Skeletal muscle tissue (tissue), 4 donors: ENCODE data around the gene PXT1. TPM values are rescaled to one million over a fixed set of nuclear protein-coding genes. Genes with fewer than 3 reads are reported as not detected.
"Not testable (repeated sequence)": the region's sequence is repeated elsewhere in the genome, so short reads cannot be mapped to it uniquely, and the experiment has no call there.

ENCODE experiments used
- H3K27ac ChIP-seq: one replicate; pipeline ENCODE4 v1.7.0; 2013; ENCODE audit warnings: mild to moderate bottlenecking, low read depth, low read length, inconsistent platforms
- H3K27me3 ChIP-seq, 3 donors: one replicate each; pipeline ENCODE4 v1.7.0; 2013; ENCODE audit warnings: low read length in 3 of 3; ENCODE audit not compliant: control insufficient read depth in 3 of 3, insufficient read depth in 3 of 3
- H3K36me3 ChIP-seq, 3 donors: one replicate each; pipeline ENCODE4 v1.7.0; 2013; ENCODE audit warnings: low read length in 3 of 3; ENCODE audit not compliant: control insufficient read depth in 3 of 3, insufficient read depth in 3 of 3
- H3K4me1 ChIP-seq, 3 donors: one replicate each; pipeline ENCODE4 v1.7.0; 2013; ENCODE audit warnings: low read length in 3 of 3, mild to moderate bottlenecking in 3 of 3; ENCODE audit not compliant: control insufficient read depth in 3 of 3, insufficient read depth in 3 of 3
- H3K4me3 ChIP-seq, 3 donors: one replicate each; pipeline ENCODE4 v1.7.0; 2013; ENCODE audit warnings: low read length in 3 of 3
- H3K9ac ChIP-seq, 3 donors: one replicate each; pipeline ENCODE4 v1.7.0; 2013; ENCODE audit warnings: low read length in 3 of 3, mild to moderate bottlenecking in 3 of 3, moderate library complexity in 2 of 3, low read depth in 1 of 3
- H3K9me3 ChIP-seq, 3 donors: one replicate each; pipeline ENCODE4 v1.7.0; 2013; ENCODE audit warnings: low read length in 3 of 3; ENCODE audit not compliant: control insufficient read depth in 3 of 3
- total RNA-seq: library from RNA; depleted of rRNA; stranded (reverse); fragments of >200 nt; gene quantifications from one replicate; pipeline ENCODE4 v1.2.3, GENCODE V29; 2014
- donor health status: Osteomylitis.

PXT1 gene
- total RNA-seq, 1 donor from 2014 or later, result not detected

DNA sequence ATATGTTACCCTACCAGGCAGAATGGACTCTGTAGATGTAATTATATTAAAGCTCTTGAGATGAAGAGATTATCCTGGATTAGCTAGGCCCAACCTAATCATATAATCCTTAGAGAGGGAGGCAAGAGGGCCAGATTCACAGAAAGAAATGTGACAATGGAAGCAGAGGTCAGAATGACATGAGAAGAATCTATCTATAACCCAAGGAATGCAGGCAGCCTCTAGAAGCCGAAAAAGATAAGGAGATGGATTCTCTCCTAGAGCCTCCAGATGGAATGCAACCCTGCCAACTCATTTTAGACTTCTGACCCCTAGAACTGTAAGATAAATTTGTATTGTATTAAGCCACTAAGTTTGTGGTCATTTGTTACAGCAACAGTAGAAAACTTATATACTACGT is 12.3 kb downstream of the PXT1 start:
- H3K4me1 ChIP-seq, result no peaks in the 10 kb centered on the region
- no peak overlapping the region for H3K4me3 ChIP-seq
- no peak overlapping the region for H3K27ac ChIP-seq
- no peaks in the 10 kb centered on the region for H3K9me3 ChIP-seq
- no peaks in the 10 kb centered on the region for H3K27me3 ChIP-seq
- no peak overlapping the region for H3K9ac ChIP-seq
- no peaks in the 10 kb centered on the region for H3K36me3 ChIP-seq

DNA sequence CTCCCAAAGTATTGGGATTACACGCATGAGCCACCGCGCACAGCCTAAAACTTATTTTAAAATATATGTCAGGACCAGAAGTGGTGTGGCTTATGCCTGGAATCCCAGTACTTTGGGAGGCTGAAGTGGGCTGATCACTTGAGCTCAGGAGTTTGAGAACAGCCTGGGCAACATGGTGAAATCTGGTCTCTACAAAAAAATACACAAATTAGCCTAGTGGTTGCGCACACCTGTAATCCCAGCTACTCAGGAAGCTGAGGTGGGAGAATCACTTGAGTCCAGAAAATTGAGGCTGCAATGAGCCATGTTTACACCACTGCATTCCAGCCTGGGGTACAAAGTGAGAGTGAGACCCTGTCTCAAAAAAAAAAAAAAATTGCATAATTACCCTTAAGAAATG is 13.7 kb downstream of the PXT1 start:
- peaks cover under 1% of the 10 kb centered on the region in 3 donors for H3K4me1 ChIP-seq
- H3K4me3 ChIP-seq, result no peak overlapping the region

DNA sequence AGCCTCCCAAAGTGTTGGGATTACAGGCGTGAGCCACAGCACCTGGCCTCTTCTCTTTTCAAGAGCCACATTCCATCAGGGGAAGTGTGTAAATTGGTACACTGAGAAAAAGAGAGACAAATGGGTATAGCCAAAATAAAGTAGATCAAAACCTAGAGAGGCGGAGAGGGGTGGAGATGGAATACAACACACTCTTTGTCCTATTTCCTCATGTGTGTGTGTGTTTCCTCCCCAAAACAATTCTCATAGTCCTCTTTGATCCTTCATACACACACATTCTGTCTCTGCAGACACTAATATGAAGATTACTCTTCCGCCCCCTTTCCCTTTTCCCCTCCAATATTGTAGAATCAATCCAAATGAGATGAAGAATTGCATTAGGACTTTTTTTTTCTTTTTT is 16.0 kb downstream of the PXT1 start:
- H3K27ac ChIP-seq, result no peak overlapping the region
- H3K36me3 ChIP-seq, result no peaks in the 10 kb centered on the region
- H3K4me1 ChIP-seq, result peaks cover 9 to 14% (median 11%) of the 10 kb centered on the region in 3 donors
- no peaks in the 10 kb centered on the region for H3K27me3 ChIP-seq
- no peaks in the 10 kb centered on the region for H3K9me3 ChIP-seq
- no peak overlapping the region for H3K9ac ChIP-seq
- H3K4me3 ChIP-seq, result no peak overlapping the region

More for the DNA sequence above, 13.7 kb downstream of the PXT1 start:
- Histone ChIP-seq H3K36me3 (no peaks in the 10 kb centered on the region), H3K9ac (no peak overlapping the region), H3K27ac (no peak overlapping the region), H3K9me3 (no peaks in the 10 kb centered on the region), H3K27me3 (no peaks in the 10 kb centered on the region)

DNA sequence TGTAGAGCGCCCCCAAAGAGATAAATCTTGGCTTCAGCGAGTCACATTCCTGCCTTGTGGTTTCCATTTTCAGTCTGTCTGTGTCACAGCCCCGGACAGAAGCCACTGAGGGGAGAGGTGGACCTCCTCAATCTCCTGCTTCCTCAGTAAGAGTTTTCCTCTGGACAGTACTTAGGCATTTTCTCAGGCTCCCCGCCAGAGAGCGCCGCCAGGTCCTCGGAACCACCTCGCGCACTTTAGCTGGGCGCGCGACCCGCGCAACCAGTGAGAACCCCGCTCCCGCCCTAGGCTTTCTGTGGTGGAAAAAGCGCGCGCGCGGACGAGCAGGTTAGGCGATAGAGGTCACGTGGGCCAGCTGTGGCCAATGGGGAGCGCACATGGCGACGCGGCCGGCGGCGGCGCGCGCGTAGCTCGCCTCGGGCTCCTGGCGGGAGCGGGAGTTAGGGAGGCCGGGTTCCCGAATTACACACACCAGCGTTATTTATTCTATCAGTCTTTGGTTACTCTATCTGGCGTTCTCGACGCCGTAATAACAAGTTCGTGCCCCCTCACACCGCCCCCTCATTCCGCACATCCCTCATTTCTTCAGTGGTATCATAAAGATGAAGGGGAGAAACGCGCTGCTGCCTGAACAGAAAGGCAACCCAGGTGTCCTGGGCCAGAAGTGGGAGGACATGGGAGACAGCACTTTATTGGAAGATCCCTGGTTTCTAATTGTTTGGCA is 19.4 kb downstream of the PXT1 start:
- Histone ChIP-seq H3K36me3 (no peaks in the 10 kb centered on the region), H3K4me3 (peak overlapping the region; percentile 83 to 90 (median 89)), H3K9me3 (no peaks in the 10 kb centered on the region), H3K9ac (peak overlapping the region; percentile 88 to 93 (median 90)), H3K4me1 (peaks cover 9 to 14% (median 11%) of the 10 kb centered on the region in 3 donors), H3K27me3 (no peaks in the 10 kb centered on the region), H3K27ac (peak overlapping the region; percentile 88)

DNA sequence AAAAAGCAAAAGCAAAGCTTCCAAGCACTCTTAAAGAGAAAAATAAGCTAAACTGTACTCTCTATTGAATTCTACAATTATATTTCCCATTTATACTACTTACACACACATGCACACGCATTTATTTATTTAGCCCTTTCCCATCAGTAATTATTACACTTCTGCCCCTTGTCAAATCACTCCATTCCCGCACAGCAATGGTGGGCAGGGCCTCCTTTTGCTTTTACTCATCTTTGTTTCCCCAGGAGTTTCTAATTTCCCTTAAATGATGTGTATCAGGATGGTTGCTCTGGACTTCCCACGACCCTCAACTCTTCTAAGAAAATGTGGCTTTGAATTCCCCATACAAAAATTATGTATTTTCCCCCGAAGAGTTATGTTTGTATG is 19.9 kb downstream of the PXT1 start:
- Histone ChIP-seq H3K27me3 (no peaks in the 10 kb centered on the region), H3K4me1 (peaks cover 9 to 14% (median 11%) of the 10 kb centered on the region in 3 donors), H3K4me3 (peak overlapping the region; percentile 83 to 90 (median 89)), H3K36me3 (no peaks in the 10 kb centered on the region), H3K9me3 (no peaks in the 10 kb centered on the region), H3K27ac (peak overlapping the region; percentile 88), H3K9ac (peak overlapping the region; percentile 88 to 93 (median 90))

DNA sequence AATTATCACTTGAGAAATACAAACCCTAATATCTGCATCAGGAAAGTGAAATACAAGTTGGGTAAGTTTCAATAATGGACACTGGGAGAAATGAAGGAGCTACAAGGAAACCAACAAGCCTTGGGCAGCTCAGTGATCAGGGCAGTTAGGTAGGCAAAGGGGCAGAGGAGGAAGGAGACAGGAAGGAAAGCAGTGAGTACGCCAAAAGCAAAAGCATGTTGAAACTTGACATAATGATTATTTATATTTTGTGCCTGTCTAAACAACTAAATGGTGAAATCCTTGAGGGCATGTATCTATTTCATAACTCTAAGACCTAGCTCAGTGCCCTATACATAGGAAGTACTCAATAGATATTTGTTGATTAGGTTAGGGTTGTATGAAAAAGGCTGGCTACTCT is 23.3 kb downstream of the PXT1 start:
- peaks cover 9 to 14% (median 11%) of the 10 kb centered on the region in 3 donors for H3K4me1 ChIP-seq
- no peaks in the 10 kb centered on the region for H3K36me3 ChIP-seq
- H3K27ac ChIP-seq, result no peak overlapping the region
- no peak overlapping the region for H3K9ac ChIP-seq
- H3K4me3 ChIP-seq, result no peak overlapping the region
- no peaks in the 10 kb centered on the region for H3K27me3 ChIP-seq
- H3K9me3 ChIP-seq, result no peaks in the 10 kb centered on the region

DNA sequence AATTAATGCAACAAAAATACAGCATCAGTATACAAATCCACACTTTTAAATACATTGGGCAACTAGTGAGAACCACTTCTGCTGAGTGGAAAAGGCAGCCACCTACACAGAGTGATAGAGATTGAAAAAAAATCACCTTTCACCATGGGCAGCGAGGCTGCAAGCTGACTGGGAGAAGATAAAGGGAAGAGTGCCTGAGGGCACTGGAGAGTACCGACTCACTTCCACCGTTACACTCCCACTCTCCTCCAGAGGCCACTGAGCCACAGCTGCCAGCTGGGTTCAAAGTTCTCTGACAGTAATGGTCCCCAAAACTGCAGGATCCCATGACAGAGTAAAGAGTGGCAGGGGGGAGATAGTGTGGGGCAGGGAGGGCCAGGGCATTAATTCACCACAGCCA is 24.1 kb downstream of the PXT1 start:
- no peak overlapping the region for H3K4me3 ChIP-seq
- no peaks in the 10 kb centered on the region for H3K27me3 ChIP-seq
- no peaks in the 10 kb centered on the region for H3K36me3 ChIP-seq
- no peaks in the 10 kb centered on the region for H3K9me3 ChIP-seq
- H3K4me1 ChIP-seq, result peaks cover 5 to 10% (median 7%) of the 10 kb centered on the region in 3 donors
- H3K27ac ChIP-seq, result no peak overlapping the region
- H3K9ac ChIP-seq, result no peak overlapping the region

DNA sequence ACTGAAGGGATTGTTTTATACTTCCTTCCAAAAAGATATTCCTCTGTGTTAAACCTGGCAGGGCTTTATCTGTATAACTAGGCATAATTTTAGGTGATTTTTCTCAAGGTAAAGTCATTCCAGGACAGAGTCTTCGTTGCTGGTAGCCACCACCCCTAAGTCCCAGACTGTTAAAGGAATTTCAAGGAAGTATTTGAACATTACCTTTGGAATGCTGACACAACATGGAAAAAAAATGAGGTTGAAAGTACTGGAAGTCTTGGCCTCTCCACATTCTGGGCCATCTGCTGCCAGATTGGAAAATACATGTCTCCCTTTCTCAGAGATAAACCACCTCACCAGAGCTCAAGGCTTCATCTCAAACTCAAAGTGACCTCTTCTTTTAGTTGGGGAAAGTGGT is 28.2 kb downstream of the PXT1 start:
- no peaks in the 10 kb centered on the region for H3K4me1 ChIP-seq
- H3K4me3 ChIP-seq, result no peak overlapping the region
- H3K36me3 ChIP-seq, result no peaks in the 10 kb centered on the region
- no peak overlapping the region for H3K9ac ChIP-seq
- H3K27me3 ChIP-seq, result no peaks in the 10 kb centered on the region
- H3K27ac ChIP-seq, result no peak overlapping the region
- no peaks in the 10 kb centered on the region for H3K9me3 ChIP-seq

DNA sequence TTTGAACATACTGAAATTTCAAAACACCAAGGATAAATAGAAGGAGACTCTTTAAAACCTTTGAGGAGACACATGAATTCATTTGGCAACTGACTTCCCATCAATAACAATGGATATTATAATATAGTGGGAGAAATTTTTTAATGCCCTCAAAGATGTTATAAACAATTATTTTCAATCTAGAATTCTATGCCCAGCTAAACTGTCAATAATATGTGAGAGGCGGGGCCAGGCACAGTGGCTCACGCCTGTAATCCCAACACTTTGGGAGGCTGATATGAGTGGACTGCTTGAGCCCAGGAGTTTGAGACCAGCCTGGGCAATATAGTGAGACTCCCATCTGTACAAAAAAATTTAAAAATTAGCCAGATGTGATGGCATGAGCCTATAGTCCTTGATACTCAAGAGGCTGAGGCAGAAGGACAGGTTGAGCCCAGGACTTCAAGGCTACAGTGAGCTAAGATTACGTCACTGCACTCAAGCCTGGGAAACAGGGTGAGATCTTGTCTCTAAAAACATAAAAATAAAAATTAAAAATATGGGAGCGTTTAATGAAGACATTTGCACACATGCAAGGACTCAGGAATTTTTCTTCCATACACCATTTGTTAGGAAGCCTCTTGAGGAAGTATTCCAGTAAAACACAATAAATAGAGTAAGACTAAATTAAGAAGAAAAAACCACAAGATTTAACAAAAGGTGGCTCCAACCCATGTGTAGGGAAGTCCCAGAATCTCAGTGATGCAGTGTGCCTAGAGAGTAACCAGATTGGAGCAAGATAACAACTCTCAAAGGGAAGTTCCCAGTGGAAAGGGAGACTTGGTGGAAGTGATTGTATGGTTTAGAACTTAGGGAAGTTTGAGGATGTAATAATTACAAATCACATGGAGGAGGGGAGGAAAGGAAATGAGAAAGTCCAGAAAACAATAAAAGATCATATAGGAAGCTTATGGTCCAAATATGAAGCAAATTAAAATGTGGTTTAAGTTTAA is 28.9 kb downstream of the PXT1 start:
- H3K4me1 ChIP-seq, result no peaks in the 10 kb centered on the region

DNA sequence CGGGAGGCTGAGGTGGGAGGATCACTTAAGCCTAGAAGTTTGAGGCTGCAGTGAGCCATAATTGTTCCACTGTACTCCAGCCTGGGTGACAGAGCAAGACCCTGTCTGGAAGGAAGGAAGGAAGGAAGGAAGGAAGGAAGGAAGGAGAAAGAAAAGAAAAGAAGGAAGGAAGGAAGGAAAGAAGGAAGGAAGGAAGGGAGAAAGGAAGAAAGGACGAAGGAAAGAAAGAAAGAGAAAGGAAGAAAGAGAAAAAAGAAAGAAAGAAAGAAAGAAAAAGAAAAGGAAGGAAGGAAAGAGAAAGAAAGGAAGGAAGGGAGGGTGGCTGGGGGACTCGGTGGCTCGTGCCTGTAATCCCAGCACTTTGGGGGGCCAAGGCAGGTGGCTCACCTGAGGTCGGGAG is 32.9 kb downstream of the PXT1 start:
- not testable (repeated sequence) for H3K4me3 ChIP-seq, H3K27ac ChIP-seq, H3K9me3 ChIP-seq, H3K36me3 ChIP-seq, H3K27me3 ChIP-seq, H3K4me1 ChIP-seq, H3K9ac ChIP-seq

More for the DNA sequence above, 28.9 kb downstream of the PXT1 start:
- H3K9ac ChIP-seq, result no peak overlapping the region
- H3K27me3 ChIP-seq, result no peaks in the 10 kb centered on the region
- H3K27ac ChIP-seq, result no peak overlapping the region
- H3K36me3 ChIP-seq, result no peaks in the 10 kb centered on the region
- H3K4me3 ChIP-seq, result no peak overlapping the region
- no peaks in the 10 kb centered on the region for H3K9me3 ChIP-seq
